Liver (tissue), 3 donors: Measurements from ENCODE around the gene NSL1.

Experiments used
- GABPA ChIP-seq, 2 donors: IDR thresholded peaks in 1 of 2; conservative IDR thresholded peaks in 1 of 2; 2 replicates each; pipeline ENCODE4 v1.6.1; 2016; ENCODE audit warnings: antibody characterized with exemption in 2 of 2, mild to moderate bottlenecking in 1 of 2, moderate library complexity in 1 of 2
- HNF4A ChIP-seq, 2 donors: conservative IDR thresholded peaks; 2 replicates each; pipeline ENCODE4 v1.6.1; 2016; ENCODE audit warnings: antibody characterized with exemption in 2 of 2, mild to moderate bottlenecking in 2 of 2
- HNF4G ChIP-seq: IDR thresholded peaks from 2 replicates; pipeline ENCODE4 v1.6.1; 2016; ENCODE audit warnings: antibody characterized with exemption
- JUND ChIP-seq, 2 donors: IDR thresholded peaks; 2 replicates each; pipeline ENCODE4 v1.6.1; 2016; ENCODE audit warnings: antibody characterized with exemption in 2 of 2
- RAD21 ChIP-seq, 2 donors: IDR thresholded peaks; 2 replicates each; pipeline ENCODE4 v1.6.1; 2016; ENCODE audit warnings: antibody characterized with exemption in 2 of 2, mild to moderate bottlenecking in 2 of 2
- RXRA ChIP-seq, 2 donors: IDR thresholded peaks; 2 replicates each; pipeline ENCODE4 v1.6.1; 2017 to 2018; ENCODE audit warnings: antibody characterized with exemption in 2 of 2, mild to moderate bottlenecking in 1 of 2
- SP1 ChIP-seq: IDR thresholded peaks from 2 replicates; pipeline ENCODE4 v1.6.1; 2018; ENCODE audit warnings: antibody characterized with exemption, mild to moderate bottlenecking
- TAF1 ChIP-seq: conservative IDR thresholded peaks from 2 replicates; pipeline ENCODE4 v1.6.1; 2016; ENCODE audit warnings: antibody characterized with exemption, mild to moderate bottlenecking
- YY1 ChIP-seq: IDR thresholded peaks from 2 replicates; pipeline ENCODE4 v1.6.1; 2016; ENCODE audit warnings: antibody characterized with exemption, mild to moderate bottlenecking
- TF ChIP-seq, protein P1 (sequence below): fragments of 150-350 bp; IDR thresholded peaks from 2 replicates; pipeline ENCODE4 v1.5.1; 2017; ENCODE audit warnings: improper control_type of control experiment, low read depth, low read length; ENCODE audit not compliant: missing input control
- TF ChIP-seq, protein P2 (sequence below): IDR thresholded peaks from 2 replicates; pipeline ENCODE4 v1.6.1; 2016; ENCODE audit warnings: antibody characterized with exemption, mild to moderate bottlenecking
- donor health status: healthy.
- donor health status: healthy.

DNA sequence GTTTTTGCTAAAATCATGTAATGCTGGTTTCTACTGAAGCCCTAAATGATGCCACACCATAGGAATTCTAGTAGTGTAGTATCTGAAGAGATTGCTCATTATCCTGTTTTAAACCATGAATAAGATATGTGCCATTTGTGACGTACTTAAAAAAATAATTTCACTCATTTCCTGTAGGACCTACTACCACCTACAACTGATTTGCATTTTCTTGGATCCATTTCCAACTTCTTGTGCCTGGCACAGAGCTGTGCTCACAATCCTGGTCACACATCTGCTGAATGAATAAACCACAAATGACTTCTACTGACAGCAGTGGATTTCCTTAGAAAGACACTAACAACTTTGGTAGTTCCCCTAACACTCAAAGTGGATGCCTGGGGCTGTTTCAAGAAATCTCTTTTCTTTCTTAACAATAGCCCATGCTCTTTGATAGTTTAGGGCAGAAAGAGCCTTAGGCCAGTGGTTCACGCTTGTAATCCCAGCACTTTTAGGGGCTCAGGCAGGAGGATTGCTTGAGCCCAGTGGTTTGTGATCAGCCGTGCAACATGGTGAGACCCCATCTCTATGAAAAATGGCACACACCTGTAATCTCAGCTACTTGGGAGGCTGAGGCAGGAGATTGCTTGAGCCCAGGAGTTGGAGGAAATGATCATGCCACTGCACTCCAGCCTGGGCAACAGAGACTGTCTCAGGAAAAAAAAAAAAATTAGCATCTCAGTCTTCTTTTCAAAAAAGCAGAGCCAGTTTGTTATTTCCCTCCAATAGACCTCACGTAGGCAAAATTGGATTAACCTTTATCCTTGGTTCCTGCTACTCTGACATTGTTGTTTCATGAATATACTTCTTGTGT, 78.9 kb downstream of the NSL1 start:
- no peak for TF ChIP-seq HNF4A (conservative IDR thresholded peaks at IDR 0.05)
- TF ChIP-seq, protein P1, sequence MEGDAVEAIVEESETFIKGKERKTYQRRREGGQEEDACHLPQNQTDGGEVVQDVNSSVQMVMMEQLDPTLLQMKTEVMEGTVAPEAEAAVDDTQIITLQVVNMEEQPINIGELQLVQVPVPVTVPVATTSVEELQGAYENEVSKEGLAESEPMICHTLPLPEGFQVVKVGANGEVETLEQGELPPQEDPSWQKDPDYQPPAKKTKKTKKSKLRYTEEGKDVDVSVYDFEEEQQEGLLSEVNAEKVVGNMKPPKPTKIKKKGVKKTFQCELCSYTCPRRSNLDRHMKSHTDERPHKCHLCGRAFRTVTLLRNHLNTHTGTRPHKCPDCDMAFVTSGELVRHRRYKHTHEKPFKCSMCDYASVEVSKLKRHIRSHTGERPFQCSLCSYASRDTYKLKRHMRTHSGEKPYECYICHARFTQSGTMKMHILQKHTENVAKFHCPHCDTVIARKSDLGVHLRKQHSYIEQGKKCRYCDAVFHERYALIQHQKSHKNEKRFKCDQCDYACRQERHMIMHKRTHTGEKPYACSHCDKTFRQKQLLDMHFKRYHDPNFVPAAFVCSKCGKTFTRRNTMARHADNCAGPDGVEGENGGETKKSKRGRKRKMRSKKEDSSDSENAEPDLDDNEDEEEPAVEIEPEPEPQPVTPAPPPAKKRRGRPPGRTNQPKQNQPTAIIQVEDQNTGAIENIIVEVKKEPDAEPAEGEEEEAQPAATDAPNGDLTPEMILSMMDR, result no peak
- TF ChIP-seq RAD21 (IDR thresholded peaks at IDR 0.05), result no peak
- no peak for TF ChIP-seq JUND (IDR thresholded peaks at IDR 0.05)
- no peak for TF ChIP-seq TAF1
- TF ChIP-seq, protein P2, sequence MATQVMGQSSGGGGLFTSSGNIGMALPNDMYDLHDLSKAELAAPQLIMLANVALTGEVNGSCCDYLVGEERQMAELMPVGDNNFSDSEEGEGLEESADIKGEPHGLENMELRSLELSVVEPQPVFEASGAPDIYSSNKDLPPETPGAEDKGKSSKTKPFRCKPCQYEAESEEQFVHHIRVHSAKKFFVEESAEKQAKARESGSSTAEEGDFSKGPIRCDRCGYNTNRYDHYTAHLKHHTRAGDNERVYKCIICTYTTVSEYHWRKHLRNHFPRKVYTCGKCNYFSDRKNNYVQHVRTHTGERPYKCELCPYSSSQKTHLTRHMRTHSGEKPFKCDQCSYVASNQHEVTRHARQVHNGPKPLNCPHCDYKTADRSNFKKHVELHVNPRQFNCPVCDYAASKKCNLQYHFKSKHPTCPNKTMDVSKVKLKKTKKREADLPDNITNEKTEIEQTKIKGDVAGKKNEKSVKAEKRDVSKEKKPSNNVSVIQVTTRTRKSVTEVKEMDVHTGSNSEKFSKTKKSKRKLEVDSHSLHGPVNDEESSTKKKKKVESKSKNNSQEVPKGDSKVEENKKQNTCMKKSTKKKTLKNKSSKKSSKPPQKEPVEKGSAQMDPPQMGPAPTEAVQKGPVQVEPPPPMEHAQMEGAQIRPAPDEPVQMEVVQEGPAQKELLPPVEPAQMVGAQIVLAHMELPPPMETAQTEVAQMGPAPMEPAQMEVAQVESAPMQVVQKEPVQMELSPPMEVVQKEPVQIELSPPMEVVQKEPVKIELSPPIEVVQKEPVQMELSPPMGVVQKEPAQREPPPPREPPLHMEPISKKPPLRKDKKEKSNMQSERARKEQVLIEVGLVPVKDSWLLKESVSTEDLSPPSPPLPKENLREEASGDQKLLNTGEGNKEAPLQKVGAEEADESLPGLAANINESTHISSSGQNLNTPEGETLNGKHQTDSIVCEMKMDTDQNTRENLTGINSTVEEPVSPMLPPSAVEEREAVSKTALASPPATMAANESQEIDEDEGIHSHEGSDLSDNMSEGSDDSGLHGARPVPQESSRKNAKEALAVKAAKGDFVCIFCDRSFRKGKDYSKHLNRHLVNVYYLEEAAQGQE, result no peak
- no peak for TF ChIP-seq RXRA (IDR thresholded peaks at IDR 0.05)
- TF ChIP-seq GABPA (IDR thresholded peaks at IDR 0.05 in 1 of 2, conservative IDR thresholded peaks at IDR 0.05 in 1 of 2), result no peak
- no peak for TF ChIP-seq SP1
- TF ChIP-seq YY1, result no peak
- TF ChIP-seq HNF4G, result no peak
